Stimulated activated CD4-positive, alpha-beta T cell treated with anti-CD3 and anti-CD28 coated beads, Interleukin-12 subunit alpha, Interleukin-12 subunit beta, amount 100 ng/mL, for 4 hours (primary cell): ENCODE measurements around the gene ATG9A.
A peak's percentile ranks its signal among the peaks of the same experiment; 100 is the strongest.
"Not testable (repeated sequence)": the region's sequence is repeated elsewhere in the genome, so short reads cannot be mapped to it uniquely, and the experiment has no call there.

Experiments used
- DNase-seq: peaks from one replicate; pipeline ENCODE4 v3.0.0-alpha.2; 2020

ATG9A gene

GRCh38 chr2:219229305-219230058, at the start of gene ATG9A, which contains the start of gene ANKZF1:
Gene ATG9A (minus strand): TSS chr2:219229636. CDS start chr2:219228024, 1,612 bp downstream.
Gene ANKZF1 (plus strand): TSS chr2:219229806. CDS start chr2:219230258, 452 bp downstream.
- DNase-seq, result peak; percentile 94

- no peak for DNase-seq
Measured at GRCh38 chr2:219278655-219279150, 49.3 kb upstream of the ATG9A start.

GRCh38 chr2:219277703-219278654, 48.5 kb upstream of the ATG9A start:
- DNase-seq, result peak; percentile 72

- no peak for DNase-seq
Measured at GRCh38 chr2:219274361-219274921, 45.0 kb upstream of the ATG9A start.

GRCh38 chr2:219273937-219274336, 44.5 kb upstream of the ATG9A start:
- DNase-seq, result no peak

GRCh38 chr2:219272995-219273394, 43.6 kb upstream of the ATG9A start:
- no peak for DNase-seq

GRCh38 chr2:219272356-219272755, 42.9 kb upstream of the ATG9A start:
- no peak for DNase-seq

- no peak for DNase-seq
Measured at GRCh38 chr2:219271021-219271420, 41.6 kb upstream of the ATG9A start.

GRCh38 chr2:219270055-219270372, 40.6 kb upstream of the ATG9A start:
- DNase-seq, result no peak

- no peak for DNase-seq
Measured at GRCh38 chr2:219269362-219270054, 40.1 kb upstream of the ATG9A start.

GRCh38 chr2:219268294-219268693, 38.9 kb upstream of the ATG9A start:
- DNase-seq, result no peak

GRCh38 chr2:219266886-219267285, 37.5 kb upstream of the ATG9A start:
- DNase-seq, result no peak

GRCh38 chr2:219266232-219266631, 36.8 kb upstream of the ATG9A start:
- no peak for DNase-seq

GRCh38 chr2:219261024-219261855, 31.8 kb upstream of the ATG9A start:
- no peak for DNase-seq

- not testable (repeated sequence) for DNase-seq
Measured at GRCh38 chr2:219258942-219259341, 29.5 kb upstream of the ATG9A start.

- DNase-seq, result peak; percentile 22
Measured at GRCh38 chr2:219254590-219255201, 25.3 kb upstream of the ATG9A start.

GRCh38 chr2:219253753-219254589, 24.5 kb upstream of the ATG9A start, which contains the start of gene TUBA4A:
Gene TUBA4A (minus strand): TSS chr2:219253918. CDS start chr2:219253858, 60 bp downstream.
- peak; percentile 90 for DNase-seq

- peak; percentile 35 for DNase-seq
Measured at GRCh38 chr2:219252900-219253752, 23.7 kb upstream of the ATG9A start, which contains the start of gene TUBA4B. Gene TUBA4B (plus strand): TSS chr2:219253243. CDS start chr2:219253408, 165 bp downstream.

- no peak for DNase-seq
Measured at GRCh38 chr2:219252570-219252899, 23.1 kb upstream of the ATG9A start.
